ENCODE measurements around the gene PANK4.

GRCh38 chr1:2553871-2554620, 27.6 kb upstream of the PANK4 start:
- TF ChIP-seq POLR2A (IDR thresholded peaks at IDR 0.05): no peak
- no peak for TF ChIP-seq CTCF (IDR thresholded peaks at IDR 0.05)

Measured in body of pancreas (tissue), 4 donors.